Kidney epithelial cell (primary cell): ENCODE measurements around the gene NELFA. TPM values are rescaled to one million over a fixed set of nuclear protein-coding genes. Genes with fewer than 3 reads are reported as not detected.

Experiments used
- DNase-seq: peaks from one replicate; pipeline ENCODE4 v3.0.0-alpha.2; 2010; ENCODE audit warnings: low read depth
- H3K27me3 ChIP-seq: 2 replicates; pipeline ENCODE4 v1.6.0; 2011; ENCODE audit warnings: low read length; ENCODE audit not compliant: control insufficient read depth, insufficient read depth
- H3K36me3 ChIP-seq: 2 replicates; pipeline ENCODE4 v1.5.1; 2011; ENCODE audit warnings: low read length; ENCODE audit not compliant: control insufficient read depth, insufficient read depth
- H3K4me3 ChIP-seq: 2 replicates; pipeline ENCODE4 v1.5.1; 2011; ENCODE audit warnings: low read depth, mild to moderate bottlenecking, control low read depth, low read length
- CTCF ChIP-seq: IDR thresholded peaks from 2 replicates; pipeline ENCODE4 v1.5.1; 2011; ENCODE audit warnings: mild to moderate bottlenecking, moderate library complexity, low read length, control low read depth, inconsistent platforms; ENCODE audit not compliant: insufficient read depth, poor library complexity, severe bottlenecking
- total RNA-seq: library from RNA; depleted of rRNA; stranded (reverse); fragments of >200 nt; gene quantifications from 2 replicates; pipeline ENCODE4 v1.2.3, GENCODE V29; 2015

The NELFA gene
- 31.2 and 31.9 TPM in 2 replicates for total RNA-seq

- H3K4me3 ChIP-seq, result peak within 1 kb of the TSS; percentile 93
- no peaks in the 10 kb centered on the region for H3K36me3 ChIP-seq
- peak; percentile 64 for DNase-seq
- peak; percentile 30 for TF ChIP-seq CTCF
- H3K27me3 ChIP-seq, result no peaks in the 10 kb centered on the region
Observed at GRCh38 chr4:2008921-2009650, at the start of gene NELFA. NELFA (minus strand) TSS chr4:2008974; CDS start chr4:2008959, 15 bp downstream.

DNA sequence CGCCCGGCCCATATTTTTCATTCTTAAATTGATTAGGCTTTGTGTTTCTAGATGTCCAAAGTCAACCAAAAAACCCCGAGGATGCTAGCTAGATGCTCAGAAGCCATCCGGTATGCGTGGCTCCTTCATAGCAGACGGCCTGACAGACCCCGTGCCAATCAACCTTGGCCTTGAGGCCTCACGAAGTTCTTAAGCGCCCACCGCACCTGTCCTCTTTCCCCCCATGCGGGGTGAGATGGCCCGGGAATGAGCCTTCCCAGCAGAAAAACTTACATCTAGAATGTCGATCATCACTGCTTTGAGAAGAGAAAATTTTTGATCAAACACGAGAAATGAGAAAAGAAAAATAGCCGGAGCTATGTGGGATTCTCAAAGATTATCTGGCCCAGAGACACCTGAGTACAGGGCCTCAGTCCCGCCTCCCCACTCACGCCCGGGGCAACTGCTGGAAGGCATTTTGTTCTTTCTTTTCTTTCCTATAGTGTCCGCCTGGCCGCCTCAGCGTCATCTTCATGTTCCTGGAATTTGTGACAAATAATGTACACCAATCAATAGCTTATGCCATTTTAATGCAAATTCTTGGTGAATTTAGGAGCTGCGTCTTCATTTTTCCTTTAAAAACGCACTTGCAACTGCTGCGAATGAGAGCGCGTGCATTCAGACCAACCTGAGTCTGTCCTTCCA, 48.8 kb upstream of the NELFA start:
- no peaks in the 10 kb centered on the region for H3K36me3 ChIP-seq
- DNase-seq, result no peak
- no peak overlapping the region for H3K4me3 ChIP-seq
- TF ChIP-seq CTCF, result no peak
- peaks cover 34% of the 10 kb centered on the region for H3K27me3 ChIP-seq

GRCh38 chr4:2054217-2054616, 45.4 kb upstream of the NELFA start:
- peaks cover 16% of the 10 kb centered on the region for H3K27me3 ChIP-seq
- no peaks in the 10 kb centered on the region for H3K36me3 ChIP-seq
- H3K4me3 ChIP-seq, result no peak overlapping the region
- no peak for DNase-seq
- TF ChIP-seq CTCF, result no peak

GRCh38 chr4:2051086-2051485, 42.3 kb upstream of the NELFA start:
- Histone ChIP-seq H3K4me3 (no peak overlapping the region), H3K36me3 (no peaks in the 10 kb centered on the region), H3K27me3 (peaks cover 11% of the 10 kb centered on the region)
- DNase-seq, result no peak
- TF ChIP-seq CTCF, result no peak

- no peak overlapping the region for H3K4me3 ChIP-seq
- H3K27me3 ChIP-seq, result peaks cover 11% of the 10 kb centered on the region
- no peak for TF ChIP-seq CTCF
- H3K36me3 ChIP-seq, result no peaks in the 10 kb centered on the region
- DNase-seq, result no peak
Observed at GRCh38 chr4:2049811-2050210, 41.0 kb upstream of the NELFA start.
